Activated naive CD8-positive, alpha-beta T cell treated with anti-CD3 and anti-CD28 coated beads, Interleukin-2, amount 10 ng/mL, durations not matched to agents 7 days and 5 days (primary cell): ENCODE results near the gene ZBTB1. TPM values are rescaled to one million over a fixed set of nuclear protein-coding genes. Genes with fewer than 3 reads are reported as not detected.

Source experiments
- ATAC-seq: fragments of 150-1000 bp; cut with Tn5 transposase; one replicate; pipeline ENCODE4 v1.10.0; 2021; ENCODE audit warnings: low read depth, moderate library complexity
- POLR2A ChIA-PET: fragments of 350-600 bp; sonication (Branson Sonifier 250); formaldehyde crosslinking; loops from one replicate; lab custom pipeline; 2021; ENCODE audit warnings: antibody characterized with exemption; lab: Charles Lee
- DNase-seq: peaks from one replicate; pipeline ENCODE4 v3.0.0; 2021
- H3K27ac Mint-ChIP-seq: one replicate; pipeline ENCODE4 v1.8.0; 2022; ENCODE audit warnings: mild to moderate bottlenecking, mixed read lengths
- H3K27me3 Mint-ChIP-seq: one replicate; pipeline ENCODE4 v1.8.0; 2022; ENCODE audit warnings: mild to moderate bottlenecking, moderate library complexity, mixed read lengths
- H3K36me3 Mint-ChIP-seq: one replicate; pipeline ENCODE4 v1.8.0; 2021; ENCODE audit warnings: mild to moderate bottlenecking, mixed read lengths
- H3K4me1 Mint-ChIP-seq: one replicate; pipeline ENCODE4 v1.8.0; 2021; ENCODE audit warnings: mixed read lengths
- H3K4me3 Mint-ChIP-seq: one replicate; pipeline ENCODE4 v1.8.0; 2022; ENCODE audit warnings: mild to moderate bottlenecking, moderate library complexity, mixed read lengths
- H3K9me3 Mint-ChIP-seq: one replicate; pipeline ENCODE4 v1.8.0; 2021; ENCODE audit warnings: mixed read lengths
- total RNA-seq, 2 experiments: library from RNA; stranded (reverse); gene quantifications; one replicate each; pipeline ENCODE4 v1.2.3, GENCODE V29; 2021

The ZBTB1 gene
- total RNA-seq, 2 experiments from 2014 or later, result 84.1 to 86.7 TPM

GRCh38 chr14:64572386-64573104 is 68.0 kb downstream of the ZBTB1 start:
- no peak for DNase-seq
- no peak overlapping the region for H3K27ac Mint-ChIP-seq

GRCh38 chr14:64573109-64573508 is 68.5 kb downstream of the ZBTB1 start:
- DNase-seq, result no peak
- H3K9me3 Mint-ChIP-seq, result no peaks in the 10 kb centered on the region
- ATAC-seq, result no peak
- H3K4me3 Mint-ChIP-seq, result no peak overlapping the region
- POLR2A ChIA-PET, result no interaction called here
- H3K36me3 Mint-ChIP-seq, result no peaks in the 10 kb centered on the region
- no peaks in the 10 kb centered on the region for H3K4me1 Mint-ChIP-seq
- H3K27me3 Mint-ChIP-seq, result peaks cover 3% of the 10 kb centered on the region
- no peak overlapping the region for H3K27ac Mint-ChIP-seq

More at GRCh38 chr14:64572386-64573104, 68.0 kb downstream of the ZBTB1 start:
- ATAC-seq, result no peak
- no peaks in the 10 kb centered on the region for H3K9me3 Mint-ChIP-seq
- POLR2A ChIA-PET, result no interaction called here
- H3K4me1 Mint-ChIP-seq, result no peaks in the 10 kb centered on the region
- peaks cover 3% of the 10 kb centered on the region for H3K27me3 Mint-ChIP-seq
- H3K4me3 Mint-ChIP-seq, result no peak overlapping the region
- no peaks in the 10 kb centered on the region for H3K36me3 Mint-ChIP-seq

Other genes with a start within 250 kb of the ZBTB1 start
- gene ESR2, start 210.4 kb upstream of the ZBTB1 start, total RNA-seq, result under 1 TPM in 1 of 2 experiments, not detected in 1; 0.11 TPM
- 100 to 1,000 TPM; 146 to 147 TPM for gene MTHFD1, start 116.4 kb upstream of the ZBTB1 start, total RNA-seq
- 1 to 10 TPM; 1.7 TPM for gene AKAP5, start 39.3 kb upstream of the ZBTB1 start, total RNA-seq
- 10 to 100 TPM; 51.2 to 55.3 TPM for gene ZBTB25, start 932 bp upstream of the ZBTB1 start, total RNA-seq
- gene HSPA2, start 36.0 kb downstream of the ZBTB1 start, total RNA-seq, result 1 to 10 TPM; 3.3 to 4.0 TPM
- under 1 TPM; 0.28 to 0.69 TPM for gene PPP1R36, start 45.2 kb downstream of the ZBTB1 start, total RNA-seq
- gene PLEKHG3, start 199.7 kb downstream of the ZBTB1 start, total RNA-seq, result 1 to 10 TPM; 5.5 to 6.6 TPM